GM08714 (cell line): ENCODE results near the gene MARK3.

ENCODE experiments used
- H3K4me3 ChIP-seq: fragments of 200-500 bp; sonication (Bioruptor generic); 2 replicates; pipeline ENCODE4 v1.5.1; 2014; ENCODE audit warnings: mild to moderate bottlenecking, low read length, inconsistent platforms
- ZNF274 ChIP-seq: IDR thresholded peaks from 2 replicates; pipeline ENCODE4 v1.6.1; 2012; ENCODE audit warnings: mild to moderate bottlenecking, low read depth, low read length

Gene MARK3

DNA sequence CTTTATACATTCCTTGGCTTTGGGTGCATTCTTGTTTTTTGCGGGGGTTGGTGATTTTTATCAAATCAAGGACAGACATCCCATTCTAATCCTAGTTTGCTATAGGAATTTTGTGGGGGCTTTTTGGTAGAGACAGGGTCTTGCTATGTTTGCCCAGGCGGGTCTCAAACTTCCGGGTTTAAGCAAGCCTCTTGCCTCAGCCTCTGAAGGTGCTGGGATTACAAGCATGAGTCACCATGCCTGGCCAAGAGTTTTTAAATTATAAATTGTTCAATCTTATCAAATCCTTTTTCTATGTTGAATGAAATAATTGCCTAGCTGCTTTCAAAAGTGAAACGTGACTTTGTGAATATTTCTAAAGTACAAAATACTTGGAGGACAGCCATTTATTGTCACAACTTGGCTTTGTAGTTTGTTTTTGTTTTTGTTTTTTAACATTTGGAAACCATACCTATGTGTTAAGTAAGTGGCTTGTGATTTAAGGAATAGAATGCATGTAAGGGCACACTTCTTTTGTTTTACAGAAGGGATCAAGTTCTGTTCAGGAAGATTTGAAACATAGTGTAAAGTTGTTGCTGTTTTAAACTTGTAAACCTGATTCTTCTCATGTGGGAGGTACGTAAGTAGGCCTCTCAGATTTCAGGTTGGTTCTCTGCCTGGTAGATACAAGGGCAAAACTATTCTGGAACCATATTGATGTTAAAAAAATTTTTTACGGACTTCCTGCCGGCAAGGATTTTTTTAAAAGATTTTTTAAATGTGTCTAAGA, 13.4 kb downstream of the MARK3 start:
- no peak for TF ChIP-seq ZNF274
- H3K4me3 ChIP-seq, result no peak overlapping the region

DNA sequence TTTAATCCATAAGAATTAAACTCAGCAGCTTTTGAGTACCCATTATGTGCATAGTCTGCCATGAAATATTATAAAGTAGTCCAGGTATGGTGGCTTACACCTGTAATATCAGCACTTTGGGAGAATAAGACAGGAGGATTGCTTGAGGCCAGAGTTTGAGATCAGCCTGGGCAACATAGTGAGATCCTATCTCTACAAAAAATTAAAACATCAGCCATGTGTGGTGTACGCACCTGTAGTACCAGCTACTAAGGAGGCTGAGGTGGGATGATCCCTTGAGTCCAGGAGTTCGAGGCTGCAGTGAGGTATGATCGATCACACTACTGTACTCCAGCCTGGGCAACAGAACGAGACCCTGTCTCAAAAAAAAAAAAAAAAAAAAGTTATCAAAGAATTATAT, 15.3 kb downstream of the MARK3 start:
- H3K4me3 ChIP-seq, result no peak overlapping the region

DNA sequence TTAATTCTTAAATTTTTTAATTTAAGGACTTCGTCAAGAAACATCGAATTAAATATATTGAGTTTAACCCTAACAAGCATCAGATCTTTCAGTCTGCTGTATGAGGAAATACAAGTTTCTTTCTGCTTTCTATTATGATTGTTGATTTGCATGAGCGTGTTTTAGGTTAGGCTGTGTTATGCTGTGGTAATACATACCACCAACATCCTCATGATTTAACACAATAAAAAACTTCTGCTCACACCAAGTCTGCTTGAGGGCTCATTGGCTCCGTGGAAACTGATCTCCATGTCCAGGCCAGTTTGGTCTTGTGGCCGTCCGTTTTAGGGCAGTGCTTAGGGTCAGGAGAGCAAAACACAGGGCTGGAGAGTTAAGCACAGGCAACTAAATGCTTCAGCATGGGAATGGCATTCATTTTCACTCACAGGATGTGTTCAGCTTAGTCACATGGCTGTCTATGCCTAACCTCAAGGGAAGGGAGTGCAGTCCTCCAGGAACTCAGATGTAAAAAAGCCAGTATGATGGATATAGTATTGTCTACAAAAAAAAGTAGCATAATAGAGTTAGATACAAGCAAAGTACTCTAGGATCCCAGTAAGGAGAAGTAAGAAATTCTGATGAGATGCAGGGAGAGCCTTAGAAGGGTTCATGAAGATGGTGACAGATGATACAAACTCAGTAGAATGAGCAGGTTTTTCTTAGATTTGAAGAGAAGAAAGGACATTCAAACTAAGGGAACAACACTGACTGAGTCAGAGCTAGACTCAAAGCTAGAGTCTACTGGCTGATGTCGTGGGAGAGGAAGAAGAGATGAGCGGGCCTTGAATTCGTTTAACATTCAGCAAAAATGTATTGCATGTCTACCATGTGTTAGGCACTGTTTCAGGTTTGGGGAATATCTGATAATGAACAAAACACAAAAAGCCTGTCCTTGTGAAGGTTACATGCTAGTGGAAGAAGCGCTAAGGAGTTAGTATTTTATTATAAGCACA, 16.3 kb downstream of the MARK3 start:
- no peak overlapping the region for H3K4me3 ChIP-seq
- TF ChIP-seq ZNF274, result no peak

More for the DNA sequence above, 15.3 kb downstream of the MARK3 start:
- no peak for TF ChIP-seq ZNF274

DNA sequence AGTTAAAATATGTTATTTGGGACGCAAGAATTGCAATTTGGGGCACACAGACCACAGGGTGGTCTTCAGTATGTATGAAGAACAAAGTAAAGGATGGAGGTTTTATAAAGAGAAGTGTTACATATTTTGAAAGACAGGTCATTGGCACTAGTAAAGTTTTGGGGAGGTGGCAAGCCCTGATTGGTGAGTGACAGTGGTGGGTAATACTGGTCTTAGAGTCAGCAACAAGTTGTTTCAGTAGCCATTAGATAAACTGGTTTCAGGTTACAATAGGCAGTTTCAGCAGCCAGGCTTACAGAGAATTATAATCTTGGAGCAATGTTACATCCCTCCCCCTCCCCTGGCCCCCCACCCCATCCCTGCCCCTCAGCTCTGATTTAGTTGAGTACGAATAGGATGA, 17.5 kb downstream of the MARK3 start:
- no peak overlapping the region for H3K4me3 ChIP-seq
- no peak for TF ChIP-seq ZNF274

DNA sequence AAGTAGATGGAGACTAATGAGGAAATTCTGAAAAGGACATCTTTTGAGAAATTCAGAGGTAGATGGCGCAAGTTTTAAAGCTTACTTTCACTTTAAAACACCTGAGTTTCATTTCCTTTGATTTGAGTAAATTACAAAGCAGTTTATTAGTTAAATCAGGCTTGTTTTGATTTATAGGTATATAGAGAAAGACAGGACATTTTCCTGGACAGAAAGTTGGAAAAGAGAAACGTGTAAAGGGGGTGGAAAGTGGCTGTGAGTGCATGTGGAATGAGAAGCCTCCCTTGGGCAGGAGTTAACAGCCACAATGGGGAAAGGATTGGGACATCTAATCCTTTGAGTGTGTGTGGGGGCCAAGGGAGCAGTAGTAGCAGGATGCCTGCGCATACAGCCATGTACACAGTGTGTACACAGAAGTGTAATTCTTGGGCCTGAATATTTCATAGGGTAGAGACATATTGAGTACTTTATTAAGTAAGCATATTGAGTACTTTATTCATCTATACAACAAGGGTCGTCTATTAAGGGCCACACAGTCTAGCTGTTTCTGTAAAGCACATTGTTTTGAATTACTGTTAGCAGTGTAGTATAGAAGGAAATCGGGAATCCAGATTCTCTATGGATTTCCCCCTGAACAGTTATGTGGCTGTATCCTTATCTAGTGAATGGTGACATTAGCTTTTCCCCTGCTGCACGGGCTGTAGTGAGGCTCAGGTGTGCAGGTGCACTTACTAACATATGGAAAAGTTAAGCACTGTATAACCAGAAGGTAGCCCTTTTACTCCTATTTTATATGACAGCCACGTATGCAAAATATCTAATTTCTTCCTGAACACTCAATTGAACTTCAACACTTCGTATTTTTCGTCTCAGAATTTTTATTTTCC, 19.1 kb downstream of the MARK3 start:
- H3K4me3 ChIP-seq, result no peak overlapping the region
- no peak for TF ChIP-seq ZNF274

DNA sequence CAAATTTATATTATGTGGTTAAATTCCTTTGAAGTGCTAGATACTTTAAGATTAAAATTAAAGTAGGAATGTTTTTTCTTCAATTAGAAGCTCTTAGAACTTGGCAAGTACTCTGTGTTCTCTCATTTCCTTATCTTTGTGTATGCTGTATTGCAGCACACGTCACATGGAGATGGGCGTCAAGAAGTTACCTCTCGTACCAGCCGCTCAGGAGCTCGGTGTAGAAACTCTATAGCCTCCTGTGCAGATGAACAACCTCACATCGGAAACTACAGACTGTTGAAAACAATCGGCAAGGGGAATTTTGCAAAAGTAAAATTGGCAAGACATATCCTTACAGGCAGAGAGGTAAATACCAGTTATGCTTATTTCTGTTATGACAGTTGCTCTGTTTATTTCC, 19.7 kb downstream of the MARK3 start:
- no peak for TF ChIP-seq ZNF274
- no peak overlapping the region for H3K4me3 ChIP-seq

DNA sequence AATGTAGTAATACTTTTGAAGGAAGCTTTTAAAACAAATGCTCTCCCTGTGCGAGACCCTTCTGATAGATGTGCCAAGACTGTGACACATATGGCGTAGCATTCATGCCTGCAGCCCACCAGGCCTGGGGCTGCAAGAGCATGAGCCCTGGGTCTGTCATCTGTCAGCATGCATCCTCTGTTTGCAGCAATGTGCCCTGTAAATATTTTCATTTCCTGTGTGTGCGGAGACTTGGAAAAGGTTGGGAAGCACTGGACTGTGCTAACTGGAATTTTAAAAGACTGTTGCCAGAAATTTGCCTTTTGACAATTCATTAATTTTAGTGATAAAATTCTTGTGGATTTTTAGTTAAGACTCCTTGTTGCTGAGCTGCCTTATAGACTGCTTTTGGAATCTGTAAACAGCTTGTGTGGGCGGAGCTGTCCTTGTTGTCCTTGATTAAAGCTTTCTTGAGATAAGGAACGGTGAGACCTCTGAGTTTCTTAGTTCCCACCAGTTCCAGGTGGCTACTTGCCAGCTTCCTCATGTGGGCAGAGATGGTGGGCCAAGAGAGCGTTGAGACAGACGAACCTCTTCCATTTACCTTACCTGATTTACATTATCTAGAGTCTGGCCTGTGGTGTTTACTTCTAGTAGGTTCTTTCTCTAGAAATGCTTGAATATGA, 23.4 kb downstream of the MARK3 start:
- TF ChIP-seq ZNF274, result no peak
- no peak overlapping the region for H3K4me3 ChIP-seq

DNA sequence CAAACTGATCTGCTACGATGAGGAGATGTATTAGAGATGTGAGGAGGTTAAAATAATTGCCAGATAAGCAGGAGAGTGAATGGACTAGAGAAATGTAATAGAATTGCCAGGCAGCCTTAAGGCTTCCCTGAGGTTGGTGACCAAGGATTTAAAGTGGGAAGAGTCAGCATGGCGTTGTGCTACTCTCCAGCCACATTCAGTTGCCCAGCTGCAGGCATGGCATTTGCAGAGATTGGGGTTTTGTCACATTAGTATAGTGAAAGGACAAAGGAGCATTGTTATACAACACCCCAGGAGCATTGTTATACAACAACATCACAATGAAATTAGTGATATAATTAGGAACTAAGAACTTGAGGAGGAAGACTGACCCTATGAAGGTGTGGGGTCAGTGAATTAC, 31.7 kb downstream of the MARK3 start:
- no peak overlapping the region for H3K4me3 ChIP-seq
- TF ChIP-seq ZNF274, result no peak

DNA sequence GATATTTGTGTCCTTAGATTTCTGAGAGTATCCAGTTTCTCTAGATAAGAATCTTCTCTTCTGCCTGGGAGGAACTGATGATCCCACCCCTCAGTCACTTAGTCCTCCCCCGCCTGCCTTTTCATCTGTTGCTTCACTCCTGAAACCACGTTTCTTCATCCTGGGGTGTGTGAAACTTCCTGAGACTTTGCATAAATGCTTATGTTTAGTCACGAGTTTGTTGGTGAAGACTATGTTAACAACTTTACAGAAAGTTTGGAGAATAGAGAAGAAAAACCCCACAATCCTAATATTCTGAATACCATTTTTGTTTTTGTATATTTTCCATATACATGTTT, 33.2 kb downstream of the MARK3 start:
- H3K4me3 ChIP-seq, result no peak overlapping the region
- TF ChIP-seq ZNF274, result no peak

DNA sequence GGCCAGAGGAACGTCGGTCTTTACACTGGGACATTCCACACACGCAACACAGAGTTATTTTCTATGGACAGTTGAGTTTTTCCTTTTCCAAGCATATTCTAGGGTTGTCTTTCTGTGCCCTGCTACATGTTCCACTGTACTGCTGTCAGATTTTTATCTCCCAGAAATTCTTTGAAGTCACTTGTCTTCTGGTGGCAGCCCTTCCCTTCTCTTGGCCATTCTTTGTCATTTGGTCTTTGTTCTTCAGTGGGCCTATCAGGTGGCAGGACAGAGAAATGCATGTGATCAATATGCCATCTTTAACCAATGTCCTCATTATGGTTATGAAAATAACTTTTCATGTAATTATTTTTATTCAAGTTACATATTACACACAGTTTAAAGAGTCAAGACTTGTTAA, 36.3 kb downstream of the MARK3 start:
- no peak overlapping the region for H3K4me3 ChIP-seq
- no peak for TF ChIP-seq ZNF274

DNA sequence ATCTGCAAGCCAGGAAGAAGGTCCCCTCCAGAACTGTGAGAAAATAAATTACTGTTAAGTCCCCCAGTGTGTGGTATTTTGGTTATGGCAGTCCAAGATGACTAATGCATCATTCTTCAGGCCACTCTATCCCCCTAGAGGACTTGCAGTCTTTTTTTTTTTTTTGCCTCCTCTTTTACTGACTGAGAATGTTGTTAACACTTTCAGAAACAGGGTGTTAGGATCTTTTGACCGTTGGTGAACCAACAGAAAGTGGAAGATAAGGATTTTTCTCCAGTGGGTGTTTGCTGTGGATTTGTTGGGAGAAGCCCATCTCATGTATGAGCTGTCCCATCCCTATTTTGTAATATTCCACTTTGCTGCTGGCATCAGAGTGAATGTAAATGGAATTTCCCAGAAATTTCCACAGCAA, 37.8 kb downstream of the MARK3 start:
- no peak for TF ChIP-seq ZNF274
- no peak overlapping the region for H3K4me3 ChIP-seq

DNA sequence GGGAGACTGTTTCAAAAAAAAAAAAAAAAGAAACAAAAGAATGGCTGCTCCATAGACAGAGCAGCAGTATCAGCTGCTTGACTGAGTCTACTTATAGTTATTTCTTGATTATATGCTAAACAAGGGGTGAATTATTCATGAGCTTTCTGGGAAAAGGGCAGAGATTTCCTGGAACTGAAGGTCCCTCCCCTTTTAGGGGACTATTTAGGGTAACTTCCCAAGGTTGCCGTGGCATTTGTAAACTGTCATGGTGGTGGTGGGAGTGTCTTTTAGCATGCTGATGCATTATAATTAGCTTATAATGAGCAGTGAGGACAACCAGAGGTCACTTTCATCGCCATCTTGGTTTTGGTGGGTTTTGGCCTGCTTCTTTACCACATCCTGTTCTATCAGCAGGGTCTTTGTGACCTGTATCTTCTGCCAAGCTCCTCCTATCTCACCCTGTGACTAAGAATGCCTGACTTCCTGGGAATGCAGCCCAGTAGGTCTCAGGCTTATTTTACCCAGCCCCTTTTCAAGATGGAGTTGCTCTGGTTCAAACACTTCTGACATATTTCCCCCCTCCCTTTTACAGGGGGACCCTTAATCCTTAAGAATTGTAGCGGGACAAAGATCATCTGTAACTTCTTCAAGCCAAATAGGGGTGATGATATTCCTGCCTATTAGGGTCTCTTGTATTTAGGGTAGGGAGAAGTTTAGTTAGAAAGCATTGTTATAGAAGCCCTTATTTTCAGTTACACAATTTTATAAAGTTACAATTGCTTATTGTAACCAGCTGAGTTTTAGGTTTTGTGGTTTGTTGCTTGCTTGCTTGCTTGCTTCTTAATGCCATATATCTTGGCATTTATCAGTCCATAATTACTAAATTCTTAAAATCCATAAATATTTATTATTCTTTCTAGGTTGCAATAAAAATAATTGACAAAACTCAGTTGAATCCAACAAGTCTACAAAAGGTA, 42.5 kb downstream of the MARK3 start:
- no peak for TF ChIP-seq ZNF274
- H3K4me3 ChIP-seq, result no peak overlapping the region
